AG04450 (cell line): ENCODE results near the gene IKBKG. TPM values are rescaled to one million over a fixed set of nuclear protein-coding genes. Genes with fewer than 3 reads are reported as not detected.
"Not testable (repeated sequence)": the region's sequence is repeated elsewhere in the genome, so short reads cannot be mapped to it uniquely, and the experiment has no call there.

Experiments
- CTCF ChIA-PET: fragments of 300-600, 350-600 bp; formaldehyde crosslinking; extraction: SDS; loops from one replicate; lab custom pipeline; 2022; ENCODE audit warnings: antibody characterized with exemption, inconsistent platforms; lab: Charles Lee
- POLR2A ChIA-PET: fragments of 350-600 bp; formaldehyde crosslinking; extraction: SDS; loops from one replicate; lab custom pipeline; 2021; ENCODE audit warnings: antibody characterized with exemption, inconsistent platforms; lab: Yijun Ruan, JAX
- DNase-seq: peaks from one replicate; pipeline ENCODE4 v3.0.0-alpha.2; 2011; ENCODE audit warnings: low read depth, low spot score
- H3K27ac ChIP-seq: one replicate; pipeline ENCODE4 v1.5.1; 2012; ENCODE audit warnings: low read depth, low read length, control low read depth
- H3K27me3 ChIP-seq: one replicate; pipeline ENCODE4 v1.6.0; 2012; ENCODE audit warnings: low read length; ENCODE audit not compliant: control insufficient read depth, insufficient read depth
- H3K4me3 ChIP-seq: 2 replicates; pipeline ENCODE4 v1.5.1; 2011; ENCODE audit warnings: mild to moderate bottlenecking, low read depth, low read length, control low read depth
- H3K9me3 ChIP-seq: 2 replicates; pipeline ENCODE4 v1.5.1; 2012; ENCODE audit warnings: low read length; ENCODE audit not compliant: control insufficient read depth, insufficient read depth
- CTCF ChIP-seq: IDR thresholded peaks from 2 replicates; pipeline ENCODE4 v1.5.1; 2011; ENCODE audit warnings: low read depth, low read length, control low read depth, inconsistent platforms
- polyA plus RNA-seq: library from polyadenylated mRNA; depleted of rRNA; stranded (reverse); fragments of >200 nt; gene quantifications from 2 replicates; pipeline ENCODE4 v1.2.3, GENCODE V29; 2011

The IKBKG gene
- polyA plus RNA-seq, 1 experiment, result 25.1 TPM

GRCh38 chrX:154603438-154604430 is 56.3 kb downstream of the IKBKG start:
- Histone ChIP-seq H3K27me3 (no peaks in the 10 kb centered on the region), H3K4me3 (no peak overlapping the region), H3K9me3 (peaks cover 3% of the 10 kb centered on the region; the same call in 1 of the 2 replicates), H3K27ac (no peak overlapping the region)
- TF ChIP-seq CTCF, result no peak
- DNase-seq, result no peak
- ChIA-PET CTCF (no interaction called here), POLR2A (interaction anchor here (1.0 kb wide), 1 partner anchor 232 kb away, joined by 3 read pairs; no protein-coding TSS in a partner anchor)

GRCh38 chrX:154605566-154605965 is 58.1 kb downstream of the IKBKG start:
- TF ChIP-seq CTCF, result no peak
- ChIA-PET POLR2A (no interaction called here), CTCF (no interaction called here)
- no peak for DNase-seq
- no peaks in the 10 kb centered on the region for H3K27me3 ChIP-seq
- H3K9me3 ChIP-seq, result no peaks in the 10 kb centered on the region
- no peak overlapping the region for H3K4me3 ChIP-seq
- no peak overlapping the region for H3K27ac ChIP-seq

- DNase-seq, result no peak
- TF ChIP-seq CTCF, result no peak
- Histone ChIP-seq H3K27ac (no peak overlapping the region), H3K9me3 (no peaks in the 10 kb centered on the region), H3K4me3 (no peak overlapping the region), H3K27me3 (no peaks in the 10 kb centered on the region)
- ChIA-PET POLR2A (no interaction called here), CTCF (no interaction called here)
These were observed 60.0 kb downstream of the IKBKG start for GRCh38 chrX:154607370-154607769.

GRCh38 chrX:154607976-154608375 is 60.6 kb downstream of the IKBKG start:
- H3K4me3 ChIP-seq, H3K27me3 ChIP-seq, CTCF ChIA-PET, POLR2A ChIA-PET, H3K9me3 ChIP-seq, H3K27ac ChIP-seq, DNase-seq: not testable (repeated sequence)

- H3K27me3 ChIP-seq, CTCF ChIA-PET, H3K9me3 ChIP-seq, POLR2A ChIA-PET, DNase-seq, H3K27ac ChIP-seq, H3K4me3 ChIP-seq: not testable (repeated sequence)
These were observed 61.4 kb downstream of the IKBKG start for GRCh38 chrX:154608823-154609222.

- POLR2A ChIA-PET, H3K9me3 ChIP-seq, H3K27ac ChIP-seq, CTCF ChIA-PET, H3K4me3 ChIP-seq, H3K27me3 ChIP-seq, DNase-seq: not testable (repeated sequence)
These were observed 63.7 kb downstream of the IKBKG start for GRCh38 chrX:154611146-154611545.

- H3K27me3 ChIP-seq, CTCF ChIA-PET, H3K4me3 ChIP-seq, H3K27ac ChIP-seq, H3K9me3 ChIP-seq, POLR2A ChIA-PET, DNase-seq: not testable (repeated sequence)
These were observed 66.2 kb downstream of the IKBKG start for GRCh38 chrX:154613586-154613985.
